Measurements from ENCODE around the gene SGPP2. TPM values are rescaled to one million over a fixed set of nuclear protein-coding genes. Genes with fewer than 3 reads are reported as not detected.
A peak's percentile ranks its signal among the peaks of the same experiment; 100 is the strongest.
"Not testable (repeated sequence)": the region's sequence is repeated elsewhere in the genome, so short reads cannot be mapped to it uniquely, and the experiment has no call there.

Gene SGPP2
- total and polyA plus RNA-seq, 5 experiments from 2014 or later: 0.31 to 0.33 TPM; not detected in 3

- POLR2A ChIA-PET, H3K27ac Mint-ChIP-seq, H3K4me1 Mint-ChIP-seq, H3K27me3 Mint-ChIP-seq, ATAC-seq, H3K36me3 Mint-ChIP-seq, H3K4me3 Mint-ChIP-seq, DNase-seq: not testable (repeated sequence)
- H3K9me3 Mint-ChIP-seq: peaks cover 0 to 18% (median 9%) of the 10 kb centered on the region in 9 donors
Measured at GRCh38 chr2:222412334-222412733, 12.0 kb upstream of the SGPP2 start.

- POLR2A ChIA-PET: no interaction called here
- Mint-ChIP-seq H3K27me3 (peaks cover 0 to 8% (median 0%) of the 10 kb centered on the region in 5 donors), H3K4me1 (no peaks in the 10 kb centered on the region), H3K9me3 (peaks cover 0 to 18% (median 9%) of the 10 kb centered on the region in 9 donors), H3K4me3 (no peak overlapping the region), H3K36me3 (peaks cover 0 to 9% (median 0%) of the 10 kb centered on the region in 3 donors), H3K27ac (no peak overlapping the region)
- DNase-seq (no peak), ATAC-seq (no peak)
Measured at GRCh38 chr2:222413295-222413911, 10.9 kb upstream of the SGPP2 start.

GRCh38 chr2:222418739-222419138, 5.6 kb upstream of the SGPP2 start:
- Mint-ChIP-seq H3K27ac (no peak overlapping the region), H3K9me3 (peaks cover 0 to 10% (median 5%) of the 10 kb centered on the region in 9 donors), H3K36me3 (peaks cover 0 to 6% (median 0%) of the 10 kb centered on the region in 3 donors), H3K4me1 (peaks cover 4 to 8% (median 7%) of the 10 kb centered on the region in 4 donors), H3K27me3 (peaks cover 20 to 32% (median 28%) of the 10 kb centered on the region in 5 donors), H3K4me3 (no peak overlapping the region)
- POLR2A ChIA-PET: no interaction called here
- ATAC-seq (no peak), DNase-seq (no peak)

- POLR2A ChIA-PET: no interaction called here
Measured at GRCh38 chr2:222420508-222420907, 3.8 kb upstream of the SGPP2 start.

GRCh38 chr2:222421626-222422025, 2.7 kb upstream of the SGPP2 start:
- POLR2A ChIA-PET: no interaction called here
- H3K27me3 Mint-ChIP-seq: peaks cover 31 to 53% (median 48%) of the 10 kb centered on the region in 5 donors
- ATAC-seq (no peak), DNase-seq (no peak)
- H3K9me3 Mint-ChIP-seq: no peaks in the 10 kb centered on the region
- no peak overlapping the region for H3K4me3 Mint-ChIP-seq
- H3K27ac Mint-ChIP-seq: no peak overlapping the region
- H3K36me3 Mint-ChIP-seq: peaks cover 0 to 4% (median 0%) of the 10 kb centered on the region in 3 donors
- peaks cover 9 to 19% (median 16%) of the 10 kb centered on the region in 4 donors for H3K4me1 Mint-ChIP-seq

More at GRCh38 chr2:222420508-222420907, 3.8 kb upstream of the SGPP2 start:
- H3K4me3 Mint-ChIP-seq: no peak overlapping the region
- ATAC-seq: no peak
- peaks cover 0 to 8% (median 3%) of the 10 kb centered on the region in 9 donors for H3K9me3 Mint-ChIP-seq
- peaks cover 9 to 18% (median 15%) of the 10 kb centered on the region in 4 donors for H3K4me1 Mint-ChIP-seq
- H3K36me3 Mint-ChIP-seq: peaks cover 0 to 5% (median 4%) of the 10 kb centered on the region in 3 donors
- H3K27ac Mint-ChIP-seq: no peak overlapping the region
- peaks cover 26 to 42% (median 40%) of the 10 kb centered on the region in 5 donors for H3K27me3 Mint-ChIP-seq
- no peak for DNase-seq

GRCh38 chr2:222423186-222423585, 1.2 kb upstream of the SGPP2 start:
- no peak overlapping the region for H3K27ac Mint-ChIP-seq
- ATAC-seq (no peak), DNase-seq (no peak)
- H3K9me3 Mint-ChIP-seq: peaks cover 0 to 2% (median 0%) of the 10 kb centered on the region in 9 donors
- peaks cover 39 to 62% (median 56%) of the 10 kb centered on the region in 5 donors for H3K27me3 Mint-ChIP-seq
- peaks cover 9 to 19% (median 17%) of the 10 kb centered on the region in 4 donors for H3K4me1 Mint-ChIP-seq
- H3K4me3 Mint-ChIP-seq: peak overlapping the region in 8 of 10 donors; percentile 18 to 81 (median 68)
- POLR2A ChIA-PET: no interaction called here
- H3K36me3 Mint-ChIP-seq: peaks cover 0 to 4% (median 0%) of the 10 kb centered on the region in 3 donors

- Mint-ChIP-seq H3K27me3 (peaks cover 41 to 62% (median 53%) of the 10 kb centered on the region in 5 donors), H3K9me3 (peaks cover 0 to 2% (median 0%) of the 10 kb centered on the region in 9 donors), H3K4me1 (peaks cover 9 to 19% (median 17%) of the 10 kb centered on the region in 4 donors), H3K4me3 (peak overlapping the region in 9 of 10 donors; percentile 55 to 81 (median 76)), H3K36me3 (peaks cover 0 to 4% (median 0%) of the 10 kb centered on the region in 3 donors), H3K27ac (peak overlapping the region in 2 of 10 donors; percentile 41 to 80)
- no peak for ATAC-seq
- no peak for DNase-seq
- POLR2A ChIA-PET: no interaction called here
Measured at GRCh38 chr2:222423632-222424275, 589 bp upstream of the SGPP2 start.

GRCh38 chr2:222424729-222425671, 657 bp downstream of the SGPP2 start:
- Mint-ChIP-seq H3K4me3 (peak overlapping the region; percentile 41 to 81 (median 68)), H3K27me3 (peaks cover 41 to 68% (median 54%) of the 10 kb centered on the region in 5 donors), H3K9me3 (peaks cover 0 to 6% (median 1%) of the 10 kb centered on the region in 9 donors), H3K27ac (peak overlapping the region in 1 of 10 donors; percentile 24), H3K36me3 (peaks cover 0 to 4% (median 0%) of the 10 kb centered on the region in 3 donors), H3K4me1 (peaks cover 9 to 19% (median 17%) of the 10 kb centered on the region in 4 donors)
- ATAC-seq (no peak), DNase-seq (no peak)
- POLR2A ChIA-PET: no interaction called here

GRCh38 chr2:222427646-222428301, 3.4 kb downstream of the SGPP2 start:
- DNase-seq (no peak), ATAC-seq (no peak)
- POLR2A ChIA-PET: no interaction called here
- Mint-ChIP-seq H3K27ac (no peak overlapping the region), H3K4me3 (peak overlapping the region in 1 of 10 donors; percentile 69), H3K4me1 (peaks cover 9 to 18% (median 17%) of the 10 kb centered on the region in 4 donors), H3K36me3 (peaks cover 0 to 4% (median 0%) of the 10 kb centered on the region in 3 donors), H3K9me3 (peaks cover 0 to 11% (median 2%) of the 10 kb centered on the region in 9 donors), H3K27me3 (peaks cover 31 to 51% (median 42%) of the 10 kb centered on the region in 5 donors)

- DNase-seq: no peak
- POLR2A ChIA-PET: no interaction called here
- no peak overlapping the region for H3K4me3 Mint-ChIP-seq
- H3K36me3 Mint-ChIP-seq: peaks cover 0 to 2% (median 0%) of the 10 kb centered on the region in 3 donors
- H3K9me3 Mint-ChIP-seq: peaks cover 0 to 11% (median 2%) of the 10 kb centered on the region in 9 donors
- H3K27me3 Mint-ChIP-seq: peaks cover 20 to 33% (median 27%) of the 10 kb centered on the region in 5 donors
- H3K27ac Mint-ChIP-seq: no peak overlapping the region
- no peak for ATAC-seq
- peaks cover 2 to 6% (median 5%) of the 10 kb centered on the region in 4 donors for H3K4me1 Mint-ChIP-seq
Measured at GRCh38 chr2:222430071-222430470, 5.7 kb downstream of the SGPP2 start.

- H3K4me3 Mint-ChIP-seq: no peak overlapping the region
- ATAC-seq (no peak), DNase-seq (no peak)
- H3K4me1 Mint-ChIP-seq: peaks cover 0 to 2% (median under 1%) of the 10 kb centered on the region in 4 donors
- no peaks in the 10 kb centered on the region for H3K36me3 Mint-ChIP-seq
- H3K9me3 Mint-ChIP-seq: peaks cover 0 to 11% (median 2%) of the 10 kb centered on the region in 9 donors
- no peak overlapping the region for H3K27ac Mint-ChIP-seq
- POLR2A ChIA-PET: no interaction called here
- peaks cover 16 to 27% (median 24%) of the 10 kb centered on the region in 5 donors for H3K27me3 Mint-ChIP-seq
Measured at GRCh38 chr2:222430681-222431080, 6.3 kb downstream of the SGPP2 start.

GRCh38 chr2:222431869-222432268, 7.5 kb downstream of the SGPP2 start:
- DNase-seq (no peak), ATAC-seq (no peak)
- POLR2A ChIA-PET: no interaction called here
- H3K36me3 Mint-ChIP-seq: no peaks in the 10 kb centered on the region
- H3K27me3 Mint-ChIP-seq: peaks cover 11 to 19% (median 16%) of the 10 kb centered on the region in 5 donors
- no peak overlapping the region for H3K4me3 Mint-ChIP-seq
- peaks cover 0 to 2% (median 0%) of the 10 kb centered on the region in 4 donors for H3K4me1 Mint-ChIP-seq
- peaks cover 0 to 13% (median 2%) of the 10 kb centered on the region in 9 donors for H3K9me3 Mint-ChIP-seq
- H3K27ac Mint-ChIP-seq: no peak overlapping the region

Data from naive thymus-derived CD8-positive, alpha-beta T cell (primary cell).